8988T (cell line): ENCODE results near the gene MDK.
A peak's percentile ranks its signal among the peaks of the same experiment; 100 is the strongest.

Experiments
- DNase-seq: peaks from one replicate; pipeline ENCODE4 v3.0.0; 2011

Gene MDK

GRCh38 chr11:46383974-46384701 lies 2.7 kb downstream of the MDK start:
- DNase-seq, result no peak

DNA sequence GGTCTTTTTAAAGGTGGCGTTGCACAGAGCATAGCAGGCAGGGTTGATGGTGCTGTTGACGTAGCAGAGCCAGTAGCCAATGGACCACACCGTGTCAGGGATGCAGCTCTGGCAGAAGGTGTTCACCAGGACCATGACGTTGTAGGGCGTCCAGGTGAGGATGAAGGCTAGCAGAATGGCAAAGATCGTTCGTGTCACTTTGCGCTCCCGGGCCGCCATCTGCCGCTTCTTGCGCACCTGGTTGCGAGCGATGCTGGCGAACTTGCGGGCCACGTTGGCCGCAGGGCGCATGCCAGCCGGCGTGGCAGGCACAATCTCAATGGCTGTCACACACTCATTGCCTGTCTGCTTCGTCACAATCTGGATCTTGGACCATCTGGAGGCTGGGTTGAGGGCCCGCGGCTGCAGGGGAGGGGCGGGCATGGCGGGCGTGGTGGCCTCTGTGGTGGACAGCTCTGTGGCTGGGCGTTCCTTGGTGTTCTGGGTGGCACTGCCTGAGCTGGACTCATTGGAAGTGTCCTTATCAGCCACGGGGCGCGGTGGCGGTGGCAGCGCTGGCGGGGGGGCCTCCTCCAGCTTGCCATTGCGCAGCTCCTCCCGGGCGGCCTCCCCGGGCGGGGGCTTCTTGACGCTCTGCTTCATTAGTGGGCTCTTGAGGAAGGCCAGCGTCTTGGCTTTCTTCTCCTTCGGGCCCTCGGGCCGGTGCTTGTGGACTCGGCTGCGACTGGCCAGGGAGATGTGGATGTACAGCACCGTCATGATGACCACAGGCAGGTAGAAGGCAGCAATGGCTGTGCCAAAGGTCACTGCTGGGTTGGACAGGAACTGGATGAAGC lies 3.9 kb downstream of the MDK start:
- DNase-seq, result no peak

- DNase-seq, result no peak
These were observed 4.6 kb downstream of the MDK start for GRCh38 chr11:46386005-46386578.

DNA sequence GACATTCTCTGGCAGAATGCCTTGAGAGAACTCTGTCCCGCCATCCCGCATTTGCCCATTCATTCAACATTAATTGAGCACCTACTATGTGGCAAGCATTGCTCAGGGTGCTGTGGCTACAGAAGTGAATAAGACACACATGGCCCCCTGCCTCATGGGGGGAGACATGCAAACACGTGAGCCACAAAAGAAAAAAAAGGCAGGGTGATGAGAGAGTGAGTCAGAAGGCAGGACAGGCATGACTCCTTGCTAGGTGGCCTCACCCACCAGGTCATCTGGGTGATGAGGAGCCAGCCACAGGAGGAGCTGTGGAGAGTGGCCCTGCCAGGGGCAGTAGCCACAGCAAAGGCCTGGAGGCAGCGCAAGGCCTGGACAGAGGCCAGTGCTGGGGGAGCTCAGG lies 5.2 kb downstream of the MDK start:
- no peak for DNase-seq

DNA sequence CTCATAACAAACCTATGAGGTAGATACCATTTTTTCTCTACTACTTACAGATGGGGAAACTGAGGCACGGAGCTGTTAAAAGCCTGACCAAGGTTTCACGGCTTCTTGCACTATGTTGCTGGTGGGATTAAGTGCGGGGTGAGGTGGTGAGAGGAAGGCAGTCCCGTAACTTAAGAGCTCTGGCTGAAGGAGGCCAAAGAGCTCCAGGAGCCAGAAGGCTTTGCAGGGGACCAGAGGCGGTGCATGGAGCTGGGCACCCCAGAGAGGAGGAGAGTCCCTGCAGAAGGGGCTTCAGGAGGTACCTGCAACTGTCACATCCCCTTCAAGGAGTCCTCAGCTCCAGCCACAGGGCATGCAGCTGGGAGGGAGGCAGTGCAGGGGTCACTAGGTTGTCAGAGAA lies 6.0 kb downstream of the MDK start:
- no peak for DNase-seq

DNA sequence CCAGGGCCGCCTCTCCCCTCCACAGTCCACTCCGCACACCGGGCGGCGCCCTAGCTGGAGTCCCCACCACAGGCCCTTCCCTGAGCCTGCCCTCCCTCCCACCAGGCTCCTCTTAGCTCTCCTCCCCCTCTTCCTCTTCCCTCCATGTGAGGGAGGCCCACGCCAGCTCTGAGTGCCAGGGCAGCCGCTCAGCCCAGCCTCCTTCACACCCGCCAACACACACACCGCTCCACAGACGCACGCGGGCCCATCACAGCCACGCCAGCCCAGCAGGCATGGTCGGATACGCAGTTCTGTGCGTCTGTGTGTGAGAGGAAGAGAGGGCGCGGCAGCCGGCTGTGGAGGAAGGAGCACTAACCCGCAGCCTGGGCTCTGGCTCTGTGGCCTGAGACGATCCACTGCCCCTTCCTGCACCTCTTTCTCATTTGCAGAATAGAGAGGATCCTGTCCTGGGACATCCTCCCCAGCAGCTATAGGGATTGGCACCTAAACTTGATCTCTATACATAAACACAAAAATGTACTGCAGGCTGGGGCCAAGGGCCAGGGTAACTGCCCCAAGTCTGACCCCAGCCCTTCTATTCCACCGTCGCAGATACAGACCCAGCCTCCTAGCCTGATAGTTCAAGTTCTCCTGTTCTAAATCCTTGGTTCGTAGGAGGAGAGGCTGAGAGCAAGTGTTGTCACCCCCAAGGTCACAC lies 6.6 kb downstream of the MDK start:
- DNase-seq, result no peak

- DNase-seq, result no peak
These were observed 7.4 kb downstream of the MDK start for GRCh38 chr11:46388619-46389449.

DNA sequence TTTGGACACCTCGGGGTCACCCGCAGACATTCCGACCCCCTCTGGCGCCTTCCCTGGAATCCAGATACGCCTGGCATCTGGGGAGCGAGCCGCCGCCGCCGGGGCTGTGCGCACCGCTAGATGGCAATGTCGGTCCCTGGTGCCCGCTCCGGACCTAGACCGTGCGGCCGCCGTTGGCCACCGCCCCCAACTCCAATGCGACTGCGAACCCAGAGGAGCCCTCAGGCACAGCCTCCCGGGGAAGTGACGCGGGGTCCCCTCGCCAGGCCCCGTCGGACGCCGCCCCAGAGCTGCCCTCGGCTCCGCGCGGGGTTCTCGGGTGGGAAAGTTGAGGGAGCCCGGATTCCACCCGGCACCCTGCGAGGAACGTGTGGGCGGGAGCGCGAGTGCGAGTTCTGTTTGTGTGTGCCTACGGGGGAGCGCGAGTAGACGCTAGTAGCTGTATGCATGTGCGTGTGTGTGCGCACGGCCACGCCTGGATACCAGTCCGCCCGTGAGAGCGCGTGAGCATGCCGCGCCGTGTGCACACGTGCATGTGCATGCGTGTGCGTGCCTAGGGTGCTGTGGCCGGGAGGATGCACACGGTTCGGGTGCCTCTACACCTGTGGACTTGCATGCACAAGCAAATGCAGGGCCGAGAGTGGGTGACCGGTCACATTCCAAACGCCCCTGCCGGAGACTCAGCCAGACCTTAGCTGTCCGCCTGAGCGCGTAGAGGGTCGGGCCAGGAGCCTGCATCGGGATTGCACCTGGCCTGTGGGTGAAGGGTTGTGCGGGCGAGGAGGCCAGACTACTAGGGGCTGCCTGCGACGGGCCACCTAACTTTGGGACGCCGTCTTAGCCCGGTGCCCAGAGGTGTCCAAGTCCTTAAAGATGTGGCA lies 8.2 kb downstream of the MDK start:
- peak; percentile 100 for DNase-seq

DNA sequence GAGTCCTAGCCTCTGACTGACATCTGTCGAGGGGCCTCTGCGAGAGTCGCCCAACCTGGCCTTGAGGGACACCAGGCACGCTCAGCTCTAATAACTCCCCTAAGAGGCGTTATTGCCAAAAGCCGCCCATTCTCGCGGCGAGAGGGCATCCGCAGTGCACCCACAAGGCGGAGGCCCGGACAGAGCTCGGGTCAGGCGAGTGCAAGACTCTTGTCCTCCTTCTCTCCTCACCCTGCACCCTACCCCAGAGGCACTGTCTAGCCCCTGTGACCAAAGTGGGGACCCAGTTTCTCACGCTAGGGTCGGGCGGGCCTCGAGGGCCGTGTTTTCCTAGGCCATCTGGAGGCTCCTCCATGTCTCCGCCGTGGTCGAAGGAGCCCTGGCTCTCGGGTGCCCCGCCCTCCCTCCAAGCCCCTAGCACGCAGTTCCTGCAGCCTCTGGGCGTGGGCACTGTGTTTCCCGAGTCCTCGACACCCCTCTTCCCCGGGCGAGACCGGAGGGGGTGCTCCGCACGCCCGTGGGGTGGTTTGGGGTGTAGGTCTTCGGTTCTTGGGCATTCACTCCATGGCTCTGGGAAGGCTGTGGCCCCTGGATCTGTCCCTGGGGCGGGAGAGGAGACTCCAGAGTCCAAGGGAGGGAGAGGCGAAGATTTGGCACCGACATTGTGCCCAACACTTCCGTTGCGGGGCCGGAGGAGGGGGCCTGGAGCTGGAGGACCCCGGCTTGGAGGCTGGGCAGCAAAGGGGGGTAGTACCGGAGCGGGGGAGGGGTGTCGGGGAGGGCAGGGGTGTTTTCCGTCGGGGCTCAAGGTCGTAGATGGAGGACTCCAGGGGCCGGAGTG lies 9.1 kb downstream of the MDK start:
- DNase-seq, result peak; percentile 62

DNA sequence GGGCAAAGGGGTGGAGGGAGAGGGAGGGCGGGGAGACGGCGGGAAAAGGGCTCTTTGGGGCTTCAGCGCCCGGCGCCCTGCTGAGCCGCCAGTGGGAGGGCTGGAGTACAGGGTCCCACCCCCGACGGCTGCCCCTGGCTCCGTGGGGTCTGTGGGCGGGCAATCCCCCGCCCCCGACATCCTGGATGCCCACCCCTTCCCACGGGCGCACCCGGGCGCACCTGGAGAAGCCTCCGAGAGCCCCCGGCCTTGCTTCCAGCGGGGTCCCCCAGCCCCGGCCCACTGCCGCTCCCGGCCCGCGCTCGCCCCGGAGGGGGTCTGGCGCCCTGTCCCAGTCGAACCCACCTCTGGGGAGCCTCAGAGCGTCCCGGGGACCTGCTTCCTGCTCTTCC lies 9.7 kb downstream of the MDK start:
- DNase-seq, result peak; percentile 59

DNA sequence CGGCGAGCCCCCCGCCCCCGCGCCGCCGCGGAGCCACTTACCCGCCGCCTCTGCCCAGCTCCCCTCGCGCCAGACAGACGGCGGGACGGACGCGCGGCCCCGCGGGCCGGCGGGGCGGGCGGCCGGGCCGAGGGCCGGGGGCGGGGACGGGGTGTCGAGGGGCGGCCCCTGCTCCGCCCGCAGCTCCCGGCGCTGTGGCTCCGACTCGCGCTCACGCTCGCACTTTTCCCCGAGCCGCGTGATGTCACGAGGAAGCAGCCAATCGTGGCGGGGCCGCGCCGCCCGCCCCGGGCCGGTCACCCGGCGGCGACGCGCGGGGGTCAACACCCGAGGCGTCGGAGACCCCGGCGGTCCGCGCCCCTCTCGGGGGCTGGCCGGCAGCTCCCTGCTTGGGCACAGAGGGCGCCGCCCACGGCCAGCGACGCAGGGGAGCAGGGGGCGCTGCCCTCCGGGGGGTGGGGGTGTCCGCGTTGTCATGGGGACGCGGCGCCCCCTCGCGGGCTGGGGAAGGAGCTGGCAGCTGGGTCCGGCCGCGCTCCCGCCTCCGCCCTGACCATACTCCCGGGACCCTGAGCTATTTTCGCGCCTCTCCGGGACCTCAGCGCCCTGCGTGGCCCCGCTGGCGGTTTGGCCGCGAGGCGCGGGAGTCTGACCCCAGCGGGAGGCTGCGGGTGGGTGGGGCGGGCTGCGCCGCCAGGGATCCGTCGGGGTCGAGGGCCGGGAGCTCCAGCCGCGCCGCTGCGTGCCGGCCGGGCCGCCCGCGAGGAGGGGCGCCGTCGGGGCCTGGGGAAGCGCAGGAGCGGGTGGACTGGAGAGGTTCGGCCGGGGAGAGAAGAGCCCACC lies 10.3 kb downstream of the MDK start, which contains the start of gene CHRM4:
Gene CHRM4, minus strand, starts transcription at position 199 of the 843 bp plus-strand sequence. CDS start 5,219 bp downstream, outside the sequence.
- peak; percentile 100 for DNase-seq

DNA sequence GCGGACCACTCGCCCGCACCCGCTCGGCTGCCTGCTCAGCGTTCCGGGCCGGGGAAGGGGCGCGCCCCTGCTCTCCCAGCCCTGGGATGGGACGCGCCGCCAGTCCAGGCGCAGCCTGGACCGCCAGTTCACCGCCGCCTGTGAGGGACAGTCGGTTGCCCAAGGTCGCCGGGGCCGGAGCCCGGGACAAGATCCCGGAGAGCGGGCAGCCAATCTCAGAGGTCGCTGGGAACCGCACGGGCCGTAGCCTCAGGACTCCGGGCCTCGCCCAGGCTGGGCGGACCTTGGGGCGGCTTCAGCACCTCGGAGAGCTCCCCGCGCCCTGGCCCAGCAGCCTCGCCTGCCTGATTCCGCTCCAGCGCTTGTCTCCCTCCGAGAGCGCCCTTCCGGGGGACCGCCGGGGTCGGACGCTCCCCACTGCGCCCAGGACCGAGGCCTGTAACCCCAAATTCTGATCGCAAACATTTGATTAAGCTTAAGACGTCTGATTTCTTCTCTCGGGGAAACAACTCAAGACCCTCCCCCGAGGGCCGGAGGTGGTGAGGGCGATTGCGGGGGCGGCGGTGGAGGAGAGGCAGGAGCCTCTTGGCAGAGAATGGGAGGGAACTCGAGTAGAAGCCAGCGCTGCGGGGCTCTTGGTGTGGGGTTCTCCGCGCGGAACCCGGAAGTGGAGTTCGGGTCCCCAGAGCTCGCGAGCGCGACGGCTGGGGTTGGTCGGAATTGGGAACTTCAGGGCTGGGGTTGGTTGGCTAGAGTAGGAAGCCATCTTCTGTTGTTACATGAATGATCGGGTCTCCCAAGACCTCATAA lies 11.2 kb downstream of the MDK start:
- DNase-seq, result peak; percentile 100

GRCh38 chr11:46393231-46393616 lies 11.8 kb downstream of the MDK start:
- peak; percentile 30 for DNase-seq

DNA sequence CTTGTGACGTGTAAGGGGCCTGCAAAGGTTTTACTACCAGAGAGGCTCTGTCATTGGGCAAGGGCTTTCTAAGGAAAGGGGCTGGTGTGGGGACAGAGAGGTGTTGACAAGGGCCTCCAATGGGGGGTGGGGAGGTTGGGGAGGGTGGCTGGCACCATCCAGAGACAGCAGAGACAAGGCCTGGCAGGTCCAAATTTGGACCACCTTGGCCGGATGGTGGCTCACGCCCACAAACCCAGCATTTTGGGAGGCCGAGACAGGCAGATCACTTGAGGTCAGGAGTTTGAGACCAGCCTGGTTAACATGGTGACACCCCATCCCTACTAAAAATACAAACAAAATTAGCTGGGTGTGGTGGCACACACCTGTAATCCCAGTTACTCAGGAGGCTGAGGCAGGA lies 12.3 kb downstream of the MDK start:
- no peak for DNase-seq

DNA sequence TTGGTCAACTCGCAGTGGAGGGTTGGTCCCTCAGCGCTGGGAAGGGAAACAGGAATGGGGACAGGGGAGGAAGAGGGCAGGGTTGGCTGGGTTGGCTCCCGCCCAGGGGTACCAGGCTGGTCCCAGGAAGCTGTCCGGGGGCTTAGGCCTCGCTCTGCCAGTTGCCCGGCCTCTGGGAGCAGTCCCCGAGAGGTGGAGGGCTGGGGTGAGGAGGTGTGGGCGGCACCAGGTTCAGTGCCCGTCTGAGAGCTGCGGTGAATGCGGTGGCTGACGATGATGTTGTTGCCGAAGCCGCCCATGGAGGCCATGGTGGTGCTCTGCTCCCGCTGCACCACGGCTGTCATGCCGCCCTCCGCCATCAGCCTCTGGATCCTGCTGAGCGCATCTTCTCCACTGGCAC lies 16.1 kb downstream of the MDK start:
- no peak for DNase-seq

GRCh38 chr11:46402957-46403902 lies 21.8 kb downstream of the MDK start:
- no peak for DNase-seq

DNA sequence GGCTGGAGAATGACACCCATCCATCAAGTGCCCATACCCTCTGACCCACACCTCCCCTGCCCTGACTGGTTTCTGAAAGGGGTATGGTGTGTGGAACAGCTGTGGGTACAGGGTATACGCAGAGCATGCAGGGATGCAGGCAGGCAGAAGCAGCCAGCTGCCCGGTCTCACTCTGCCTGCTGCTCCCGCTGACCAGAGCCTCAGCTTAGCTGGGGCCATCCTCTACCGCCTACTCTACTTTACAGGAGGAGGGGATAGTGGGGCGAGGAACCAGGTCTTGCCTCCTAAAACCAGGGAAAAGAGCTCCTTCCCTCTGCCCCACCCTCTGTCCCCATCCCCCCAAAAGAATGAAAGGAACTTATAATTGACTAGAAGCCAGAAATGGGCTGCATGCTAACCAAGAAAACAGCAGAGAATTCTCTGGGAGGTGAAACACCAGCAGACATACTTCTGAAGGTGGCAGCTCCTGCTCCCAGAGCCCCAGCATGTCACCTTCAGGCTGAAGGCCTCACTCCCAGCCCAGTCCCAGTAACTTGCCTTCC lies 23.1 kb downstream of the MDK start:
- no peak for DNase-seq
